PC-9 (cell line): ENCODE results near the gene OR2V1.
"Not testable (repeated sequence)": the region's sequence is repeated elsewhere in the genome, so short reads cannot be mapped to it uniquely, and the experiment has no call there.

Experiments
- CTCF ChIP-seq: fragments of 200-600 bp; sonication (generic); conservative IDR thresholded peaks from 2 replicates; pipeline ENCODE4 v1.6.1; 2017; ENCODE audit warnings: mixed run types, antibody characterized with exemption, mild to moderate bottlenecking, moderate library complexity
- EZH2 ChIP-seq: fragments of 200-600 bp; sonication (generic); IDR thresholded peaks from 2 replicates; pipeline ENCODE4 v1.8.0; 2017; ENCODE audit warnings: antibody characterized with exemption, low read depth

DNA sequence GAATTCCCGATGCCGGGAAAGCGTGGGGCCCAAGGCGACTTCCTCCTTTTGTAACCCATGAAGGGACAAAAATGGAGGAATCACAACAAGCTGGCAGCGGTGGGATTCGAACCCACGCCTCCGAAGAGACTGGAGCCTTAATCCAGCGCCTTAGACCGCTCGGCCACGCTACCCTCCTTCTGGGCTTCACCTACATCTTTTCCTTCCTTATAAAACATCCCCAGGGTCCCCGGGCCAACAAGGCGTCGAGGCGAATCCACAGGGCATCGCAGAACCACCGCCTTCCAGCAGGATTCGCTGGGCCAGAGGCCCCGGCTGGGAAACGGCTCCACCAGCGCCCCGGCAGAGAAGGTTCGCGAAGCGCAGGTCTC lies 33.6 kb downstream of the OR2V1 start:
- not testable (repeated sequence) for TF ChIP-seq CTCF, EZH2
